Activated T-helper 17 cell treated with anti-CD3 and anti-CD28 coated beads, Interleukin-2, amount 50 U/mL, for 72 hours (primary cell): ENCODE data around the gene GRIN2B. TPM values are rescaled to one million over a fixed set of nuclear protein-coding genes. Genes with fewer than 3 reads are reported as not detected.

Source experiments
- ATAC-seq: fragments of 150-1000 bp; cut with Tn5 transposase; replicated peaks from 2 replicates; pipeline ENCODE4 v1.10.0; 2021; ENCODE audit warnings: mild to moderate bottlenecking, moderate library complexity
- H3K27ac Mint-ChIP-seq: one replicate; pipeline ENCODE4 v1.8.0; 2022; ENCODE audit warnings: mixed read lengths
- H3K27me3 Mint-ChIP-seq: one replicate; pipeline ENCODE4 v1.8.0; 2022; ENCODE audit warnings: mixed read lengths
- H3K36me3 Mint-ChIP-seq: one replicate; pipeline ENCODE4 v1.8.0; 2022; ENCODE audit warnings: low read depth, mild to moderate bottlenecking, mixed read lengths
- H3K4me1 Mint-ChIP-seq: one replicate; pipeline ENCODE4 v1.8.0; 2022; ENCODE audit warnings: mixed read lengths
- H3K4me3 Mint-ChIP-seq: one replicate; pipeline ENCODE4 v1.8.0; 2022; ENCODE audit warnings: mild to moderate bottlenecking, mixed read lengths
- H3K9me3 Mint-ChIP-seq: one replicate; pipeline ENCODE4 v1.8.0; 2022; ENCODE audit warnings: mixed read lengths
- total RNA-seq, 2 donors: library from RNA; stranded (reverse); gene quantifications; one replicate each; pipeline ENCODE4 v1.2.3, GENCODE V29; 2022

The GRIN2B gene
- total RNA-seq, 2 donors from 2014 or later: 0.26 TPM; not detected in 1

DNA sequence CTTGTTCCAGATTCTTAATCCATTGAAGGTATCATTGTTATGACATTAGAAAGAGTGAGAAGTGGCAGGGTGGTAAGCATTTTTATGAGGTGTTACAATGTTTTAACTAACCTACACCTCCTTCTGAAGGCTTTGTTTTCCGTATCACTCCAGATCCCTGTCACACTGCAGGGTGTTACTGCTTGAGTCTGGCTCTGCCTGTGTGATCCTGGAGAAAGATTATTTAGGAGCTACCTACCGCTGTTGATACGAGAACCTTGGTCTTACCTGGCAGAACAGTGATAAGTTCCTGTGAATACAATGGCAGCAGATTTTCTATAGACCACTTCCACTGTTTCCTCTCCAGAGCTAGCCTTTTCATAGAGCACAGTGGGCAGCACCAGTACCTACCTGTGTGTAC lies 36.2 kb downstream of the GRIN2B start:
- H3K27ac Mint-ChIP-seq: no peak overlapping the region
- no peak overlapping the region for H3K4me3 Mint-ChIP-seq
- H3K27me3 Mint-ChIP-seq: peaks cover 23% of the 10 kb centered on the region
- H3K36me3 Mint-ChIP-seq: no peaks in the 10 kb centered on the region
- H3K4me1 Mint-ChIP-seq: no peaks in the 10 kb centered on the region
- ATAC-seq: no peak
- no peaks in the 10 kb centered on the region for H3K9me3 Mint-ChIP-seq

GRCh38 chr12:13942826-13943225 lies 38.6 kb downstream of the GRIN2B start:
- no peak for ATAC-seq
- Mint-ChIP-seq H3K9me3 (no peaks in the 10 kb centered on the region), H3K4me3 (no peak overlapping the region), H3K27me3 (peaks cover 23% of the 10 kb centered on the region), H3K27ac (no peak overlapping the region), H3K36me3 (no peaks in the 10 kb centered on the region), H3K4me1 (no peaks in the 10 kb centered on the region)

- no peaks in the 10 kb centered on the region for H3K4me1 Mint-ChIP-seq
- no peak overlapping the region for H3K27ac Mint-ChIP-seq
- H3K4me3 Mint-ChIP-seq: no peak overlapping the region
- H3K27me3 Mint-ChIP-seq: peaks cover 23% of the 10 kb centered on the region
- no peaks in the 10 kb centered on the region for H3K36me3 Mint-ChIP-seq
- peak; percentile 56 for ATAC-seq
- no peaks in the 10 kb centered on the region for H3K9me3 Mint-ChIP-seq
Observed at GRCh38 chr12:13941258-13942249, 39.8 kb downstream of the GRIN2B start.

GRCh38 chr12:13940335-13940865 lies 41.0 kb downstream of the GRIN2B start:
- no peak overlapping the region for H3K4me3 Mint-ChIP-seq
- no peak for ATAC-seq
- H3K27ac Mint-ChIP-seq: no peak overlapping the region
- no peaks in the 10 kb centered on the region for H3K4me1 Mint-ChIP-seq
- peaks cover 21% of the 10 kb centered on the region for H3K27me3 Mint-ChIP-seq
- peaks cover 1% of the 10 kb centered on the region for H3K9me3 Mint-ChIP-seq
- no peaks in the 10 kb centered on the region for H3K36me3 Mint-ChIP-seq

- H3K4me1 Mint-ChIP-seq: no peaks in the 10 kb centered on the region
- H3K36me3 Mint-ChIP-seq: no peaks in the 10 kb centered on the region
- ATAC-seq: no peak
- H3K27me3 Mint-ChIP-seq: peaks cover 15% of the 10 kb centered on the region
- peaks cover 3% of the 10 kb centered on the region for H3K9me3 Mint-ChIP-seq
- no peak overlapping the region for H3K27ac Mint-ChIP-seq
- no peak overlapping the region for H3K4me3 Mint-ChIP-seq
Observed at GRCh38 chr12:13937735-13938134, 43.7 kb downstream of the GRIN2B start.

DNA sequence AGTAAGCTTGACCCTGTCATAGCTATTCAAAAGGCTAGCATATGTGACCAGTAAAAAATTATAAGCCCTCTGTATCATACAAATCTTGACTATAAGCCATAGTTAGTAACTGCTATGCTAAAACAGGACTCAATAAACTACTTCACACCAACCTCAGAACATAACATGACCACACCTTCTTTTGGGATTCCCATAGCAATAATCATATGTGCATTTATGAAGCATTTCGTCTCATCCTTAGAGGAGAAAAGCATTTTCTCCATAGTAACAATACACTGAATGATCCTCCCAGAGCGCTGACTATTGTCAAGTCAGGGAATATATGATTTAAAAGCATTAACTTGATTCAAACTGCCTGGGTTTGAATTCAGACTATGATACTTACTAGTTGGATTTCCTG lies 46.2 kb downstream of the GRIN2B start:
- H3K9me3 Mint-ChIP-seq: peaks cover 3% of the 10 kb centered on the region
- H3K4me1 Mint-ChIP-seq: no peaks in the 10 kb centered on the region
- H3K36me3 Mint-ChIP-seq: no peaks in the 10 kb centered on the region
- H3K27ac Mint-ChIP-seq: no peak overlapping the region
- ATAC-seq: no peak
- H3K27me3 Mint-ChIP-seq: peaks cover 5% of the 10 kb centered on the region
- no peak overlapping the region for H3K4me3 Mint-ChIP-seq
